Measurements from ENCODE around the gene WDR59. TPM values are rescaled to one million over a fixed set of nuclear protein-coding genes. Genes with fewer than 3 reads are reported as not detected.

Gene WDR59
- total and polyA plus RNA-seq, 2 experiments from 2014 or later: 38.7 to 54.5 TPM

GRCh38 chr16:74987027-74987681 lies 2.2 kb upstream of the WDR59 start (continued):
- TF ChIP-seq ZNF462 (CRISPR knock-in tag; IDR thresholded peaks at IDR 0.05) (no peak), ZNF114 (CRISPR knock-in tag; IDR thresholded peaks at IDR 0.05) (no peak), CREB1 (CRISPR knock-in tag; IDR thresholded peaks at IDR 0.05; ENCODE audit: low read depth) (no peak), STAT1 (IDR thresholded peaks at IDR 0.05; ENCODE audit: unreplicated experiment) (no peak), POLR2AphosphoS5 (IDR thresholded peaks at IDR 0.05; ENCODE audit: low read depth) (no peak), REST (IDR thresholded peaks at IDR 0.05; ENCODE audit: unreplicated experiment) (no peak)
